HPDE6-E6E7 (cell line): ENCODE measurements around the gene C6orf15.
A peak's percentile ranks its signal among the peaks of the same experiment; 100 is the strongest.

Experiments used
- DNase-seq: peaks from one replicate; pipeline ENCODE4 v3.0.0; 2011; ENCODE audit warnings: missing footprints; ENCODE audit errors: extremely low spot score

Gene C6orf15

GRCh38 chr6:31130751-31131150 lies 18.4 kb upstream of the C6orf15 start:
- DNase-seq, result no peak

- no peak for DNase-seq
Observed at GRCh38 chr6:31129130-31129529, 16.8 kb upstream of the C6orf15 start.

- peak; percentile 52 for DNase-seq
Observed at GRCh38 chr6:31128093-31128676, 15.8 kb upstream of the C6orf15 start.

GRCh38 chr6:31126396-31127175 lies 14.2 kb upstream of the C6orf15 start:
- DNase-seq, result no peak

- DNase-seq, result peak; percentile 35
Observed at GRCh38 chr6:31125586-31126363, 13.4 kb upstream of the C6orf15 start.

GRCh38 chr6:31125162-31125561 lies 12.8 kb upstream of the C6orf15 start:
- peak; percentile 62 for DNase-seq

- no peak for DNase-seq
Observed at GRCh38 chr6:31122791-31123706, 10.7 kb upstream of the C6orf15 start.

GRCh38 chr6:31121131-31121790 lies 8.9 kb upstream of the C6orf15 start:
- DNase-seq, result no peak

- DNase-seq, result no peak
Observed at GRCh38 chr6:31120151-31120915, 8.0 kb upstream of the C6orf15 start, which contains the start of gene CDSN. Gene CDSN (minus strand): TSS chr6:31120446. CDS start chr6:31120419, 27 bp downstream.

- DNase-seq, result no peak
Observed at GRCh38 chr6:31118178-31118577, 5.8 kb upstream of the C6orf15 start.

GRCh38 chr6:31116661-31117385 lies 4.4 kb upstream of the C6orf15 start:
- no peak for DNase-seq

- DNase-seq, result no peak
Observed at GRCh38 chr6:31115941-31116560, 3.7 kb upstream of the C6orf15 start.

GRCh38 chr6:31114970-31115849 lies 2.8 kb upstream of the C6orf15 start:
- peak; percentile 64 for DNase-seq

GRCh38 chr6:31114541-31114878 lies 2.1 kb upstream of the C6orf15 start, which contains the start of gene PSORS1C1:
Gene PSORS1C1 (plus strand): TSS chr6:31114800. CDS start chr6:31129633, 14,833 bp downstream.
- DNase-seq, result peak; percentile 94

- DNase-seq, result no peak
Observed at GRCh38 chr6:31113861-31114540, 1.6 kb upstream of the C6orf15 start.

- no peak for DNase-seq
Observed at GRCh38 chr6:31111712-31112111, 663 bp downstream of the C6orf15 start.

- no peak for DNase-seq
Observed at GRCh38 chr6:31110825-31111582, 1.4 kb downstream of the C6orf15 start.
